Endothelial cell of umbilical vein (primary cell): ENCODE results near the gene ABCB9. TPM values are rescaled to one million over a fixed set of nuclear protein-coding genes. Genes with fewer than 3 reads are reported as not detected.

Source experiments
- BruUV-seq: library from RNA; stranded (reverse); fragments of 400-500 nt; replicated peaks from 2 replicates; lab custom pipeline; 2021; lab: Mats Ljungman, UMichigan
- CTCF ChIA-PET: fragments of 300-600, 350-600 bp; sonication (Branson Sonifier 250); formaldehyde crosslinking; loops from one replicate; lab custom pipeline; 2021; ENCODE audit warnings: antibody characterized with exemption, inconsistent platforms; lab: Charles Lee
- POLR2A ChIA-PET: fragments of 300-600, 350-600 bp; sonication (Branson Sonifier 250); formaldehyde crosslinking; loops from one replicate; lab custom pipeline; 2021; ENCODE audit warnings: antibody characterized with exemption, inconsistent platforms; lab: Charles Lee
- DNase-seq: peaks from one replicate; pipeline ENCODE4 v3.0.0-alpha.2; 2011; ENCODE audit warnings: low read depth, low spot score
- FAIRE-seq: peaks from 2 replicates; lab custom pipeline; 2011; peaks lifted over from hg19 to GRCh38; lab: Jason Lieb, UNC
- H2AFZ ChIP-seq: 2 replicates; pipeline ENCODE4 v1.6.0; 2012; ENCODE audit warnings: low read depth, low read length, control low read depth, inconsistent platforms
- H3K27ac ChIP-seq: 2 replicates; pipeline ENCODE4 v1.5.1; 2011; ENCODE audit warnings: low read depth, mild to moderate bottlenecking, control low read depth, low read length, moderate library complexity; ENCODE audit not compliant: insufficient read depth
- H3K27me3 ChIP-seq, 2 experiments: 2 replicates each; pipeline versions ENCODE4 v1.6.0 to v1.6.1; 2011; ENCODE audit warnings: low read length in 2 of 2, mixed read lengths in 1 of 2; ENCODE audit not compliant: control insufficient read depth in 2 of 2, insufficient read depth in 2 of 2
- H3K36me3 ChIP-seq, 2 experiments: 2 replicates in 1 of 2; 3 replicates in 1 of 2; pipeline ENCODE4 v1.5.1; 2011; ENCODE audit warnings: low read length in 2 of 2, mild to moderate bottlenecking in 1 of 2, moderate library complexity in 1 of 2; ENCODE audit not compliant: control insufficient read depth in 2 of 2, insufficient read depth in 2 of 2; ENCODE audit errors: extremely low read depth in 1 of 2
- H3K4me1 ChIP-seq: 3 replicates; pipeline ENCODE4 v1.5.1; 2011; ENCODE audit warnings: mild to moderate bottlenecking, low read length; ENCODE audit not compliant: control insufficient read depth, insufficient read depth; ENCODE audit errors: extremely low read depth
- H3K4me2 ChIP-seq: 2 replicates; pipeline ENCODE4 v1.6.1; 2011; ENCODE audit warnings: low read length, control low read depth, mixed read lengths; ENCODE audit not compliant: insufficient read depth
- H3K4me3 ChIP-seq, 3 experiments: fragments of 200-600 bp in 1 of 3; sonication (generic), shearing (Covaris generic) in 1 of 3; replicated peaks in 1 of 3; 2 replicates each; pipeline ENCODE4 v1.5.1; 2011 to 2016; ENCODE audit warnings: control low read depth in 3 of 3, low read length in 3 of 3, mild to moderate bottlenecking in 2 of 3, inconsistent platforms in 1 of 3, low read depth in 1 of 3, moderate library complexity in 1 of 3; ENCODE audit not compliant: insufficient read depth in 1 of 3
- H3K79me2 ChIP-seq: 2 replicates; pipeline ENCODE4 v1.6.0; 2012; ENCODE audit warnings: low read length, inconsistent platforms; ENCODE audit not compliant: control insufficient read depth, insufficient read depth
- H3K9ac ChIP-seq: replicated peaks from 2 replicates; pipeline ENCODE3; 2011; ENCODE audit warnings: low read length, control low read depth; ENCODE audit not compliant: insufficient read depth; ENCODE audit errors: extremely low read depth
- H3K9me1 ChIP-seq: replicated peaks from 3 replicates; pipeline ENCODE4 v1.6.0; 2011; ENCODE audit warnings: mild to moderate bottlenecking, low read length; ENCODE audit not compliant: control insufficient read depth, insufficient read depth; ENCODE audit errors: extremely low read depth
- H3K9me3 ChIP-seq: replicated peaks from 2 replicates; pipeline ENCODE4 v1.5.1; 2012; ENCODE audit warnings: low read length, inconsistent platforms; ENCODE audit not compliant: control insufficient read depth, insufficient read depth
- H4K20me1 ChIP-seq: replicated peaks from 2 replicates; pipeline ENCODE3; 2011; ENCODE audit warnings: mild to moderate bottlenecking, low read length; ENCODE audit not compliant: control insufficient read depth, insufficient read depth; ENCODE audit errors: extremely low read depth
- CTCF ChIP-seq, 2 donors: IDR thresholded peaks; 1 replicate in 1 of 2; 2 replicates in 1 of 2; pipeline ENCODE4 v1.5.1; 2011; ENCODE audit warnings: low read length in 2 of 2, mild to moderate bottlenecking in 2 of 2, moderate library complexity in 2 of 2, control low read depth in 1 of 2, inconsistent platforms in 1 of 2, low read depth in 1 of 2; ENCODE audit not compliant: insufficient read depth in 1 of 2; ENCODE audit errors: extremely low read depth in 1 of 2
- EZH2 ChIP-seq: IDR thresholded peaks from 2 replicates; pipeline ENCODE4 v1.6.1; 2012; ENCODE audit warnings: borderline replicate concordance, low read depth, mild to moderate bottlenecking, moderate library complexity, low read length, inconsistent platforms; ENCODE audit not compliant: severe bottlenecking
- FOS ChIP-seq: IDR thresholded peaks from 2 replicates; pipeline ENCODE4 v1.6.1; 2011; ENCODE audit warnings: mild to moderate bottlenecking, low read length, moderate library complexity, borderline replicate concordance; ENCODE audit not compliant: insufficient read depth
- JUN ChIP-seq: IDR thresholded peaks from 2 replicates; pipeline ENCODE4 v1.6.1; 2011; ENCODE audit warnings: borderline replicate concordance, low read depth; ENCODE audit not compliant: insufficient read length, insufficient read depth
- MYC ChIP-seq: IDR thresholded peaks from one replicate; pipeline ENCODE4 v1.6.1; 2011; ENCODE audit warnings: mild to moderate bottlenecking, low read depth, low read length
- POLR2A ChIP-seq: IDR thresholded peaks from 2 replicates; pipeline ENCODE4 v1.6.1; 2012; ENCODE audit warnings: low read depth, mild to moderate bottlenecking, control low read depth, low read length
- dilution Hi-C: fragments of 300-500 bp; cut with MboI; formaldehyde crosslinking; loops from one replicate; pipeline ENCODE4 v1.15.0; 2019; ENCODE audit warnings: low sequenced_read_pairs; ENCODE audit not compliant: extremely low pct_ligation_motif_present
- intact Hi-C: fragments of 100-400 bp; cut with micrococcal nuclease; formaldehyde crosslinking; loops from one replicate; pipeline ENCODE4 v1.10.0; 2022
- polyA plus RNA-seq, 4 experiments: library from polyadenylated mRNA; depleted of rRNA in 3 of 4; stranded (reverse) in 3 of 4; unstranded in 1 of 4; fragments of >200 nt; gene quantifications; 2 replicates each; pipeline versions ENCODE4 v1.2.1 to v1.2.3, GENCODE V29; 2011 to 2012; ENCODE audit warnings: missing spikeins in 1 of 4
- total RNA-seq: library from RNA; stranded (reverse); gene quantifications from 2 replicates; pipeline ENCODE4 v1.2.3, GENCODE V29; 2021

The ABCB9 gene
- total and polyA plus RNA-seq, 2 donors (not counting 3 experiments of a cell fraction or from before 2014, with no cell fraction given), result 11.7 to 16.9 TPM

DNA sequence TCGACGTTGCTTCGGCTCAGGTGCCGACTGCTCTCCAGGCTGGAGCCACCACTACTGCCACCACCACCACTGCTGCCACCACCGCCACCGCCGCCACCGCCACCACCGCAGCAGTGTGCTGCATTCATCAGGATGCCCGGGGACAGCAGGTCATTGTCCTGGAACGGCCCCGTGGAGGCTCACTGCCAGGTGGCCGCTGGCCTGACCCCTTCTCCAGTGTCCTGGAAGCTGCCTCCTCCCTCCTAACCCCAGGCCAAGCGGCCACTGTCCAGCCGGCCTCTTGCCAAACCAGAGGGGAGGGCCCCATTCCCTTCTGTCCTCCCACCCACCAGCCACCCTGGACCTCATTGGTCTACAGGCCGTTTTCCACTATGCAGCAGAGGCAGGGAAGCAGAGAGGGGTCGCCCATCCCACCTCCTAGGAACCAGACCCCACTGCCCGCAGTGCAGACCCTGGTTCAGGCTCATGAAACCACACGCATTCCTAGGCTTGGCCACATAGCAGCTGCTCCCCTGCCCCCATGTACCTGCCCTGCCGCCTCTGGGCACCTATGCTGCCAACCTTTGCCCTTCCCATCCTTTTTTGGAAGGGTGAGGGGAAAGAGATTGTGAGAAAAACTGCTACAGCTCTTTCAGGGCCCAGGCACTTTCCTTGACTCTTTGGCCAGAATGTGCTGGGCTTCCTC is 29.4 kb upstream of the ABCB9 start:
- Histone ChIP-seq H3K4me3 (no peak overlapping the region), H3K4me2 (no peak overlapping the region), H3K4me1 (no peaks in the 10 kb centered on the region), H3K9me1 (no peaks in the 10 kb centered on the region), H3K27me3 (no peaks in the 10 kb centered on the region), H3K9ac (no peak overlapping the region), H3K36me3 (no peaks in the 10 kb centered on the region), H3K9me3 (no peaks in the 10 kb centered on the region), H3K27ac (no peak overlapping the region), H2AFZ (no peak overlapping the region), H4K20me1 (no peaks in the 10 kb centered on the region), H3K79me2 (no peaks in the 10 kb centered on the region)
- dilution Hi-C loops (no loop called here), intact Hi-C loops (no loop called here)
- no TSS peak for BruUV-seq
- CTCF ChIA-PET, result interaction anchor here (1.1 kb wide), 1 partner anchor 242 kb away, joined by 3 read pairs; no protein-coding TSS in a partner anchor
- FAIRE-seq (no peak), DNase-seq (no peak)
- POLR2A ChIA-PET, result no interaction called here
- no peak for TF ChIP-seq FOS
- no peak for TF ChIP-seq EZH2
- TF ChIP-seq CTCF (IDR thresholded peaks at IDR 0.05; ENCODE audit: extremely low read depth in 1 of 2, insufficient read depth in 1 of 2, low read depth in 1 of 2, low read length in 2 of 2), result no peak
- no peak for TF ChIP-seq MYC
- TF ChIP-seq POLR2A, result no peak
- no peak for TF ChIP-seq JUN
